Measurements from ENCODE around the gene RABGAP1L. TPM values are rescaled to one million over a fixed set of nuclear protein-coding genes. Genes with fewer than 3 reads are reported as not detected.

RABGAP1L gene
- total and polyA plus RNA-seq, 2 of the 4 experiments (the other 2 are of a cell fraction): 7.9 to 26.7 TPM

- Histone ChIP-seq H2BK5ac (ENCODE audit: low read depth, low read length, poor library complexity, severe bottlenecking) (no peak overlapping the region), H4K5ac (ENCODE audit: low read depth, low read length) (no peak overlapping the region), H4K8ac (ENCODE audit: low read depth in 2 of 2, low read length in 2 of 2) (no peak overlapping the region), H3K79me1 (ENCODE audit: low read depth in 1 of 2, low read length in 2 of 2) (peaks cover 5 to 8% of the 10 kb centered on the region in 2 experiments), H3K9me3 (ENCODE audit: control insufficient read depth, insufficient read depth, low read length) (no peaks in the 10 kb centered on the region), H2AK9ac (replicated peaks; ENCODE audit: low read depth, low read length, poor library complexity) (no peak overlapping the region), H3K27ac (ENCODE audit: insufficient read depth, low read length) (no peak overlapping the region), H4K91ac (ENCODE audit: insufficient read depth, low read depth, low read length) (no peak overlapping the region), H3K14ac (replicated peaks; ENCODE audit: low read depth, low read length) (no peak overlapping the region), H3K56ac (ENCODE audit: extremely low read depth, insufficient read depth, low read length) (no peak overlapping the region), H2BK15ac (ENCODE audit: low read depth, low read length) (no peak overlapping the region), H3K27me3 (ENCODE audit: control insufficient read depth, insufficient read depth, low read length) (no peaks in the 10 kb centered on the region), H2BK120ac (ENCODE audit: low read depth, low read length) (no peak overlapping the region), H3K23ac (ENCODE audit: low read depth, low read length) (no peak overlapping the region), H3K4me1 (ENCODE audit: control insufficient read depth, insufficient read depth, low read length) (no peaks in the 10 kb centered on the region), H3K9ac (ENCODE audit: low read depth, low read length) (no peak overlapping the region), H2AFZ (replicated peaks; ENCODE audit: low read length, poor library complexity) (no peak overlapping the region), H2BK20ac (ENCODE audit: low read depth, low read length) (no peak overlapping the region), H4K20me1 (ENCODE audit: insufficient read depth, low read length) (no peaks in the 10 kb centered on the region), H2AK5ac (ENCODE audit: low read depth, low read length) (no peak overlapping the region), H3K4me2 (ENCODE audit: low read depth, low read length) (no peak overlapping the region), H3K18ac (ENCODE audit: low read depth, low read length) (no peak overlapping the region), H3K36me3 (ENCODE audit: control insufficient read depth, insufficient read depth, low read length) (no peaks in the 10 kb centered on the region), H3K4ac (ENCODE audit: low read depth, low read length) (no peak overlapping the region), H3K4me3 (ENCODE audit: insufficient read depth, low read depth, low read length) (no peak overlapping the region), H3K9me1 (ENCODE audit: insufficient read depth, low read length) (no peaks in the 10 kb centered on the region)
- intact Hi-C loops (cut with micrococcal nuclease): no loop called here
- DNase-seq (no peak), ATAC-seq (ENCODE audit: low read depth) (no peak)
- in situ Hi-C loops (cut with MboI; ENCODE audit: low sequenced_read_pairs): no loop called here
- no CpG with 5 or more reads among the region's 5 CpGs for WGBS, 2 experiments (ENCODE audit: extremely low coverage in 2 of 2, insufficient read length in 1 of 2)
- ChIA-PET POLR2A (ENCODE audit: unreplicated experiment) (no interaction called here), CTCF (interaction anchor here (1.2 kb wide), 1 partner anchor 51 kb away, joined by 5 read pairs; no protein-coding TSS in a partner anchor)
- BruUV-seq (replicated peaks): no TSS peak
- dilution Hi-C loops (cut with HindIII; ENCODE audit: low sequenced_read_pairs, unreplicated experiment): no loop called here
- peak; percentile 55; the same call in 1 of the 2 replicates for TF ChIP-seq MAFK (IDR thresholded peaks at IDR 0.05; ENCODE audit: low read depth, low read length)
- no peak for TF ChIP-seq ELK1 (IDR thresholded peaks at IDR 0.05; ENCODE audit: borderline replicate concordance, low read depth, low read length)
Observed at GRCh38 chr1:174166530-174167264, 7.4 kb downstream of the RABGAP1L start.
